Ammon's horn (tissue), 1 donor: Measurements from ENCODE around the gene P4HA1.
"Not testable (repeated sequence)": the region's sequence is repeated elsewhere in the genome, so short reads cannot be mapped to it uniquely, and the experiment has no call there.

Experiments used
- DNase-seq: peaks from one replicate; pipeline ENCODE4 v3.0.0-alpha.2; 2016; ENCODE audit warnings: low spot score

Gene P4HA1

GRCh38 chr10:73042130-73042529 lies 54.5 kb downstream of the P4HA1 start:
- no peak for DNase-seq

- no peak for DNase-seq
These were observed 57.0 kb downstream of the P4HA1 start for GRCh38 chr10:73039635-73040034.

- not testable (repeated sequence) for DNase-seq
These were observed 60.4 kb downstream of the P4HA1 start for GRCh38 chr10:73036285-73036684.

- DNase-seq = peak; percentile 5
These were observed 64.1 kb downstream of the P4HA1 start for GRCh38 chr10:73032536-73032935.

- DNase-seq = not testable (repeated sequence)
These were observed 70.0 kb downstream of the P4HA1 start for GRCh38 chr10:73026623-73027022.

GRCh38 chr10:73023455-73024070 lies 73.1 kb downstream of the P4HA1 start:
- DNase-seq = not testable (repeated sequence)

GRCh38 chr10:73022961-73023360 lies 73.7 kb downstream of the P4HA1 start:
- not testable (repeated sequence) for DNase-seq

- not testable (repeated sequence) for DNase-seq
These were observed 75.0 kb downstream of the P4HA1 start for GRCh38 chr10:73021538-73022164.

- DNase-seq = no peak
These were observed 75.6 kb downstream of the P4HA1 start for GRCh38 chr10:73021050-73021449.

GRCh38 chr10:73019100-73019499 lies 77.6 kb downstream of the P4HA1 start:
- no peak for DNase-seq

- no peak for DNase-seq
These were observed 78.0 kb downstream of the P4HA1 start for GRCh38 chr10:73018632-73019031.

GRCh38 chr10:73017955-73018480 lies 78.6 kb downstream of the P4HA1 start:
- no peak for DNase-seq

GRCh38 chr10:73015779-73016178 lies 80.9 kb downstream of the P4HA1 start:
- no peak for DNase-seq

- no peak for DNase-seq
These were observed 92.8 kb downstream of the P4HA1 start for GRCh38 chr10:73003822-73004221.

GRCh38 chr10:73000973-73001372 lies 95.7 kb downstream of the P4HA1 start:
- DNase-seq = no peak

GRCh38 chr10:72997099-72997498 lies 99.6 kb downstream of the P4HA1 start:
- DNase-seq = no peak

- not testable (repeated sequence) for DNase-seq
These were observed 101.2 kb downstream of the P4HA1 start for GRCh38 chr10:72995459-72995858.

GRCh38 chr10:72989771-72990170 lies 106.9 kb downstream of the P4HA1 start:
- DNase-seq = not testable (repeated sequence)

- not testable (repeated sequence) for DNase-seq
These were observed 112.0 kb downstream of the P4HA1 start for GRCh38 chr10:72984618-72985017.

GRCh38 chr10:72981882-72982529 lies 114.7 kb downstream of the P4HA1 start:
- no peak for DNase-seq

GRCh38 chr10:72981028-72981881 lies 115.4 kb downstream of the P4HA1 start:
- no peak for DNase-seq

- no peak for DNase-seq
These were observed 116.3 kb downstream of the P4HA1 start for GRCh38 chr10:72980348-72980747.
